ENCODE data around the gene PCDHGC3.

DNA sequence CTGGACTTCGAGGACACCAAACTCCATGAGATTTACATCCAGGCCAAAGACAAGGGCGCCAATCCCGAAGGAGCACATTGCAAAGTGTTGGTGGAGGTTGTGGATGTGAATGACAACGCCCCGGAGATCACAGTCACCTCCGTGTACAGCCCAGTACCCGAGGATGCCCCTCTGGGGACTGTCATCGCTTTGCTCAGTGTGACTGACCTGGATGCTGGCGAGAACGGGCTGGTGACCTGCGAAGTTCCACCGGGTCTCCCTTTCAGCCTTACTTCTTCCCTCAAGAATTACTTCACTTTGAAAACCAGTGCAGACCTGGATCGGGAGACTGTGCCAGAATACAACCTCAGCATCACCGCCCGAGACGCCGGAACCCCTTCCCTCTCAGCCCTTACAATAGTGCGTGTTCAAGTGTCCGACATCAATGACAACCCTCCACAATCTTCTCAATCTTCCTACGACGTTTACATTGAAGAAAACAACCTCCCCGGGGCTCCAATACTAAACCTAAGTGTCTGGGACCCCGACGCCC lies 1.3 kb downstream of the PCDHGC3 start:
- TF ChIP-seq CTCF (IDR thresholded peaks at IDR 0.05; ENCODE audit: low read depth, low read length, poor library complexity, severe bottlenecking) (no peak), EZH2phosphoT487 (IDR thresholded peaks at IDR 0.05; ENCODE audit: borderline replicate concordance, low read length) (no peak)

Data from DOHH2 (cell line).